ENCODE measurements around the gene FREM2.
A peak's percentile ranks its signal among the peaks of the same experiment; 100 is the strongest.

The FREM2 gene

DNA sequence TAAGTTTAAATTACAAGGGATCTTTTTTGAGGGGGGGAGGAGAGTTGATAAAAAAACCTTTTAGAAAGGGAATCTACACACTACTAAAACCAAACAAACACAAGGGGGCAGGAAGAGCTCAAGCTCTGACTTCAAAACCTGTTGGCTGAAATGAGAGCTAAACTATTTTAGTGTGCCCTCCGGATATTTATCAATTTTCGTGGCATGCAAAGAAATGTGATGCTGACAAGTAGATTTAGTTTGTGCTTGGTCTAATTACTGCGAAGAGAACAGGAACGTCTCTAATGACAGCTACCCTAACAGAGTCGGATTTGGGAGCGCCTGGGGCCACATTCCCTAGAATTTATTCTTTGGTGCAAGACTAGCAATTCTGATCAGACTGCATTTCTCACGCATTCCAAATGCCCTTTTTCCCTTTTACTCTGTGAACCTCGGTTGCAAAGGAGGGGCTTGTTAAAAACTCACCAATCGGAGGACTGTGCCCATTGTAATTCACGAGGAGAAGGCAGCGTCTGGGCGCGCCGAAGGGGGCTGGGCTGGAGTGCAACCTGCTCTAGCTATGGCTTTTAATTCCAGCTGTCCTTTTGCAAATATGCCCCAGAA, 802 bp upstream of the FREM2 start:
- ATAC-seq (ENCODE audit: low read depth) (peak; percentile 22; the same call in 1 of the 3 replicates), DNase-seq (ENCODE audit: low spot score) (no peak)
- peak overlapping the region; percentile 36 for H3K4me3 ChIP-seq (ENCODE audit: severe bottlenecking)
- no peaks in the 10 kb centered on the region for H3K36me3 ChIP-seq (ENCODE audit: low read depth)
- no peaks in the 10 kb centered on the region for H3K9me3 ChIP-seq (ENCODE audit: severe bottlenecking)
- H3K4me1 ChIP-seq (ENCODE audit: insufficient read depth, poor library complexity, severe bottlenecking) = no peaks in the 10 kb centered on the region
- TF ChIP-seq, protein P1, sequence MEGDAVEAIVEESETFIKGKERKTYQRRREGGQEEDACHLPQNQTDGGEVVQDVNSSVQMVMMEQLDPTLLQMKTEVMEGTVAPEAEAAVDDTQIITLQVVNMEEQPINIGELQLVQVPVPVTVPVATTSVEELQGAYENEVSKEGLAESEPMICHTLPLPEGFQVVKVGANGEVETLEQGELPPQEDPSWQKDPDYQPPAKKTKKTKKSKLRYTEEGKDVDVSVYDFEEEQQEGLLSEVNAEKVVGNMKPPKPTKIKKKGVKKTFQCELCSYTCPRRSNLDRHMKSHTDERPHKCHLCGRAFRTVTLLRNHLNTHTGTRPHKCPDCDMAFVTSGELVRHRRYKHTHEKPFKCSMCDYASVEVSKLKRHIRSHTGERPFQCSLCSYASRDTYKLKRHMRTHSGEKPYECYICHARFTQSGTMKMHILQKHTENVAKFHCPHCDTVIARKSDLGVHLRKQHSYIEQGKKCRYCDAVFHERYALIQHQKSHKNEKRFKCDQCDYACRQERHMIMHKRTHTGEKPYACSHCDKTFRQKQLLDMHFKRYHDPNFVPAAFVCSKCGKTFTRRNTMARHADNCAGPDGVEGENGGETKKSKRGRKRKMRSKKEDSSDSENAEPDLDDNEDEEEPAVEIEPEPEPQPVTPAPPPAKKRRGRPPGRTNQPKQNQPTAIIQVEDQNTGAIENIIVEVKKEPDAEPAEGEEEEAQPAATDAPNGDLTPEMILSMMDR (IDR thresholded peaks at IDR 0.05; ENCODE audit: poor library complexity, severe bottlenecking) = peak; percentile 31
- H3K27me3 ChIP-seq (ENCODE audit: insufficient read depth, poor library complexity, severe bottlenecking) = peaks cover 34% of the 10 kb centered on the region
- no peak overlapping the region for H3K27ac ChIP-seq (ENCODE audit: poor library complexity, severe bottlenecking)

DNA sequence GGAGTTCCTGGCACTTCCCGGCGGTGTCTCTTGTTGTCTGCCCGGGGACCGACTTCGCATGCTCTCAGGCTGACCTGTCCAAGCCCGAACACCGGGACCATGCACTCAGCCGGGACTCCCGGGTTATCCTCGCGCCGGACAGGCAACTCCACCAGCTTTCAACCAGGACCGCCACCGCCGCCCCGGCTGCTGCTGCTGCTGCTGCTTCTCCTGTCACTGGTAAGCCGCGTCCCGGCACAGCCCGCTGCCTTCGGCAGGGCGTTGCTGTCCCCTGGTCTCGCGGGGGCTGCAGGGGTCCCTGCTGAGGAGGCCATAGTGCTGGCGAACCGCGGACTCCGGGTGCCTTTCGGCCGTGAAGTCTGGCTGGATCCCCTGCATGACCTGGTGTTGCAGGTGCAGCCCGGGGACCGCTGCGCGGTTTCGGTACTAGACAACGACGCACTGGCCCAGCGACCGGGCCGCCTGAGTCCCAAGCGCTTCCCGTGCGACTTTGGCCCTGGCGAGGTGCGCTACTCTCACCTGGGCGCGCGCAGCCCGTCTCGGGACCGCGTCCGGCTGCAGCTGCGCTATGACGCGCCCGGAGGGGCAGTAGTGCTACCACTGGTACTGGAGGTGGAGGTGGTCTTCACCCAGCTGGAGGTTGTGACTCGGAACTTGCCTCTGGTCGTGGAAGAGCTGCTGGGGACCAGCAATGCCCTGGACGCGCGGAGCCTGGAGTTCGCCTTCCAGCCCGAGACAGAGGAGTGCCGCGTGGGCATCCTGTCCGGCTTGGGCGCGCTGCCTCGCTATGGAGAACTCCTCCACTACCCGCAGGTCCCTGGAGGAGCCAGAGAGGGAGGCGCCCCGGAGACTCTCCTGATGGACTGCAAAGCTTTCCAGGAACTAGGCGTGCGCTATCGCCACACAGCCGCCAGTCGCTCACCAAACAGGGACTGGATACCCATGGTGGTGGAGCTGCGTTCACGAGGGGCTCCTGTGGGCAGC, 661 bp downstream of the FREM2 start:
- DNase-seq (ENCODE audit: low spot score) = peak; percentile 47
- TF ChIP-seq, protein P1 (IDR thresholded peaks at IDR 0.05; ENCODE audit: poor library complexity, severe bottlenecking) = no peak

DNA sequence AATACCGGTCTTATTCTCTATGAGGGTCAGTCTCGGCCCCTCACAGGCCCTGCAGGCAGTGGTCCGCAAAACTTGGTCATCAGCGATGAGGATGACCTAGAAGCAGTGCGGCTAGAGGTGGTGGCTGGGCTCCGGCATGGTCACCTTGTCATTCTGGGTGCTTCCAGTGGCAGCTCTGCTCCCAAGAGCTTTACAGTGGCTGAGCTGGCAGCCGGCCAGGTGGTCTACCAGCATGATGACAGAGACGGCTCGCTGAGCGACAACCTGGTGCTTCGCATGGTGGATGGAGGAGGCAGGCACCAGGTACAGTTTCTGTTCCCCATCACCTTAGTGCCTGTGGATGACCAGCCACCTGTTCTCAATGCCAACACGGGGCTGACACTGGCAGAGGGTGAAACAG, 1.8 kb downstream of the FREM2 start:
- Histone ChIP-seq H3K27me3 (ENCODE audit: insufficient read depth, poor library complexity, severe bottlenecking) (peaks cover 34% of the 10 kb centered on the region), H3K36me3 (ENCODE audit: low read depth) (no peaks in the 10 kb centered on the region), H3K4me1 (ENCODE audit: insufficient read depth, poor library complexity, severe bottlenecking) (no peaks in the 10 kb centered on the region), H3K9me3 (ENCODE audit: severe bottlenecking) (no peaks in the 10 kb centered on the region), H3K27ac (ENCODE audit: poor library complexity, severe bottlenecking) (no peak overlapping the region), H3K4me3 (ENCODE audit: severe bottlenecking) (no peak overlapping the region)
- TF ChIP-seq, protein P1 (IDR thresholded peaks at IDR 0.05; ENCODE audit: poor library complexity, severe bottlenecking) = no peak
- ATAC-seq (ENCODE audit: low read depth) (no peak), DNase-seq (ENCODE audit: low spot score) (peak; percentile 38)

More for the DNA sequence above, 661 bp downstream of the FREM2 start:
- peak overlapping the region; percentile 36 for H3K4me3 ChIP-seq (ENCODE audit: severe bottlenecking)
- ATAC-seq (ENCODE audit: low read depth) = peak; percentile 53
- H3K36me3 ChIP-seq (ENCODE audit: low read depth) = no peaks in the 10 kb centered on the region
- H3K9me3 ChIP-seq (ENCODE audit: severe bottlenecking) = no peaks in the 10 kb centered on the region
- peaks cover 34% of the 10 kb centered on the region for H3K27me3 ChIP-seq (ENCODE audit: insufficient read depth, poor library complexity, severe bottlenecking)
- no peaks in the 10 kb centered on the region for H3K4me1 ChIP-seq (ENCODE audit: insufficient read depth, poor library complexity, severe bottlenecking)
- no peak overlapping the region for H3K27ac ChIP-seq (ENCODE audit: poor library complexity, severe bottlenecking)

DNA sequence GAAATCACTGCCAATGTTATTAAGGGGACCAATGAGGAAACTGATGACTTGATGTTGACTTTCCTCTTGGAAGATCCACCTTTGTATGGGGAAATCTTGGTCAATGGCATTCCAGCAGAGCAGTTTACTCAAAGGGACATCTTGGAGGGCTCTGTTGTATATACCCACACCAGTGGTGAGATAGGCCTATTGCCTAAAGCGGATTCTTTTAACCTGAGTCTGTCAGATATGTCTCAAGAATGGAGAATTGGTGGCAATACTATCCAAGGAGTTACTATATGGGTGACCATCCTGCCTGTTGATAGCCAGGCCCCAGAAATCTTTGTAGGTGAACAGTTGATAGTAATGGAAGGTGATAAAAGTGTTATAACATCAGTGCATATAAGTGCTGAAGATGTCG, 3.4 kb downstream of the FREM2 start:
- Histone ChIP-seq H3K27me3 (ENCODE audit: insufficient read depth, poor library complexity, severe bottlenecking) (peaks cover 28% of the 10 kb centered on the region), H3K4me3 (ENCODE audit: severe bottlenecking) (no peak overlapping the region), H3K36me3 (ENCODE audit: low read depth) (no peaks in the 10 kb centered on the region), H3K4me1 (ENCODE audit: insufficient read depth, poor library complexity, severe bottlenecking) (no peaks in the 10 kb centered on the region), H3K27ac (ENCODE audit: poor library complexity, severe bottlenecking) (no peak overlapping the region), H3K9me3 (ENCODE audit: severe bottlenecking) (no peaks in the 10 kb centered on the region)
- no peak for ATAC-seq (ENCODE audit: low read depth)
- DNase-seq (ENCODE audit: low spot score) = no peak
- TF ChIP-seq, protein P1 (IDR thresholded peaks at IDR 0.05; ENCODE audit: poor library complexity, severe bottlenecking) = no peak

All from RWPE2 (cell line).